Erythroblast (primary cell): ENCODE measurements around the gene NIFK.

Experiments used
- GATA1 ChIP-seq: IDR thresholded peaks from 2 replicates; pipeline ENCODE4 v1.6.1; 2011; ENCODE audit warnings: low read depth, mild to moderate bottlenecking, control low read depth, low read length, moderate library complexity
- POLR2A ChIP-seq: IDR thresholded peaks from 2 replicates; pipeline ENCODE4 v1.6.1; 2011; ENCODE audit warnings: mild to moderate bottlenecking, low read length

GRCh38 chr2:121686218-121686617 is 50.5 kb downstream of the NIFK start:
- no peak for TF ChIP-seq POLR2A
- TF ChIP-seq GATA1, result no peak
